Cerebellar cortex (tissue), 1 donor: ENCODE results near the gene NCBP3.
"Not testable (repeated sequence)": the region's sequence is repeated elsewhere in the genome, so short reads cannot be mapped to it uniquely, and the experiment has no call there.

ENCODE experiments used
- DNase-seq: peaks from one replicate; pipeline ENCODE4 v3.0.0-alpha.2; 2015; ENCODE audit warnings: low spot score

The NCBP3 gene

GRCh38 chr17:3880983-3881382 lies 34.9 kb upstream of the NCBP3 start:
- DNase-seq, result no peak

GRCh38 chr17:3879591-3880417 lies 33.8 kb upstream of the NCBP3 start:
- DNase-seq, result no peak

DNA sequence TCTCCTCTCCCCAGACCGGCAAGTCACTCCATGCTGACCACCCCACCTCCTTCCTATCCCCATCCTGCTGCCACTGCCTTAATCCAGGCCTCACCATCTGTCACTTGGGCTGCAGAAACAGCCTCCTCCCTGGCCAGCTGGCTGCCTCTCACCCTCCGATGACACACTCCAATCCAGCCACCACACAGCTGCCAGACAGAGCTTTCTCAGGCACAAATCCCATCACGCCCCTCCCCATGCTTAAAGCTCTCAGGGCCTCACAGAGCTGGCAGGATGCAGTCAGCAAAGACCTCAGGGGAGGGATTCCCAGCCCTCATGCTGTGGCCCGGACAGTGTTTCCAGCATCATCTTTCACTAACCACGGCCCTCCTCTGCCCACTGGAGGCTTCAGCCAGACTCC lies 33.1 kb upstream of the NCBP3 start:
- DNase-seq, result peak; percentile 57

GRCh38 chr17:3877220-3877619 lies 31.2 kb upstream of the NCBP3 start:
- no peak for DNase-seq

DNA sequence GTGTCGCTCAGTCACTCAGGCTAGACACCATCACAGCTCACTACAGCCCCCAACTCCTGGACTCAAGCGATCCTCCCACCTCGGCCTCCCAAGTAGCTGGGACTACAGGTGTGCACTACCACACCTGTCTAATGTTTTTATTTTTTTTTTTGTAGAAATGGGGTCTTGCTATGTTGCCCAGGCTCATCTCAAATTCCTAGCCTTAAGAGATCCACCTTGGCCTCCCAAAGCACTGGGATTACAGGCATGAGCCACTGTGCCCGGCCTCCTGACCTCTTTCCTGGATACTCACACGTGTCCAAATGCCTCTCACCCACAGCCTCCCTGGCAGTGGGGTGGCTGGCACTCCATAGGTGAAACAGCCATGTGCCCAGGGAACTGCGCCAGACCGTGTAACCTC lies 29.3 kb upstream of the NCBP3 start:
- no peak for DNase-seq

DNA sequence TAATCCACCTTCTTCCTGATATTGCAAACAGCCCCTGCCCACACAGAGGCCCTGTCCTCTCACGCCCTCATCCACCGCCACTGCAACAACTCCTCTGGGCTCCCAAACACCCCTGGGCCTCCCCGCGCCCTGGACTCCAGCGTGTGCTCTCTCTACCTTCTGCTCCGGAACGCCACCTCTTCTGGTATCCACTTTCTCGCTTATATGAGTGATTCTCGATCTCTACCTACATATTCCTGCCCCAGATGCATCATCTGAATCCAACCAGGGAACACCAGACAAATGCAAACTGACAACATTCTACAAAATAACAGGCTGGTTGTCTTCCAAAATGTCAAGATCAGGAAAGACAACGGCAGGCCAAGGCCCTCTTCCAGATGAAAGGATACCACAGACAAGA lies 27.8 kb upstream of the NCBP3 start:
- no peak for DNase-seq

DNA sequence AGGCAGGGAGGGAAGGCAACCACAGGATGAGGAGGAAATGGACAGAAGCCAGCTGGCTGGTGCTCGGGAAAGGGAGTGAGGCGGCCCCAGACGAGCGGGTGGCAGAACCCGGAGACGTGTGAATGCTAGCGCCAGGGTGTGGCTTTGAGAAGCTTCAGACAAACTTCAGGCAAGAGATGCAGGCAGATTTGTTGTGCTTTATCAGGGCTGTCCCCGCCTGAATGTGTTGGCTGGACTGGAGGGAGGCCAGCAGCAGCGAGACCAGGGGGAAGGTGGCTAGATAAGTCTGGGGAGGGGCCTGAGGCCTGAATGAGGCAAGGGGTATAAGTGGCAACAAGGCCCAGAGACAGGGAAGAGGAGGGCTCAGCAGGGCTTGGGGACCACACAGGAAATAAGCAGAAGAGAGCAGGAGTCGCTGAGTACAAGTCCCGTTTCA lies 24.8 kb upstream of the NCBP3 start:
- DNase-seq, result no peak

DNA sequence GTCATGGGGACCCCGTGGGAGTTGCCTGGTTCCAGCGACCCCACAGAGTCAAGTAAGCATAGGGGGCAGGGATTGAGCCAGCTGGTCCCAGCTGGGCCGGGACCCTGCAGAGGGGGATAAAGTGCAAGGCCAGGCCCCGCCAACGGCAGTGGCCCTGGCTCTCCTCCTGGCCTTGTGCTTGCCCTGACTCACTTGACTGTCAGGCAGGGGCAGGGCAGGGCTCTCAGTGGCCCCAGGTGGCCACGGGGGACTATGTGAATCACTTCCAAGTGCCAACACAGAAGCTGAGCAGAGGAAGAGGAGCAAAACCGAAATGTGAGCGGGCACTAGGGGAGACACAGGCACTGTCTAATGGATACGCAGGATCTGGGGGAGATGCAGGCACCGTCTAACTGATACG lies 21.6 kb upstream of the NCBP3 start:
- no peak for DNase-seq

- DNase-seq, result no peak
Measured at GRCh38 chr17:3867106-3867505, 21.1 kb upstream of the NCBP3 start.

GRCh38 chr17:3866276-3866675 lies 20.2 kb upstream of the NCBP3 start:
- peak; percentile 27 for DNase-seq

DNA sequence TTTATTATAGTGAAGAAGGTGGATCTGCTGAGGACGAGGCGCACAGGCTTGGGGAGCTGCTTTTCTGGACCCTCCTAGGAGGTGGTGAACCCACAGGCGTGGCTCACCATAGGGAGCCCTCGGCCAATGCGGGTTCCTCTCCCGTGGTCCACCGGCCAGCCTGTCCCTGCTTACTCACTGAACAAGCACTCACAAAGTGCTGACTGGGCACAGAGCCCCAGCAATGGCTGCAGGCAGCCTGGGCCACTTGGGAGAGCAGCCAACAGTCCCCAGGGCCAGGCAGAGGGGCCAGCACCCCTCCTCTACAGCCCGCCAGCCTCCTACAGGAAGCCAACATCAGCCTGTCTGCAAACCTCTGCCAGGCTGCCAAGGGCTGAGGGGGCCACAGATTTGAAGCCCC lies 19.1 kb upstream of the NCBP3 start:
- DNase-seq, result no peak

DNA sequence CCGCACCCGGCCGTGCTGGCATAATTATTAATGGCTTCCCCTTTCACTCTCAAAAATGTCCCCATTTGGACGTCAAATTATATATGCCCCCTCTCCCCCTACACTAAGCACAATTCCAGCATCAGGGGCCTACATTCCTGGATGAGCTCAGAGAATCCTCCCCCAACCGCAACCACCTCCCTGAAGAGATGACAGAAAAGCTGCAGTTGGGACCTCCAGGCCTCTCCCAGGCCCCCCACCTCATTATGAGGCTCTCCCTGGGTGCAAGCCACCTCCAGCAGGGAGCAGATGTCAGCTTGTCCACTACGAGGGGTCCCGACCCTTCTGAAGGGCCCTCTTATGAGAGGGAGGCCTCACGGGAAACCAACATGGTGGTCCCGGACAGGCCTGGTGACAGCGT lies 18.5 kb upstream of the NCBP3 start:
- no peak for DNase-seq

DNA sequence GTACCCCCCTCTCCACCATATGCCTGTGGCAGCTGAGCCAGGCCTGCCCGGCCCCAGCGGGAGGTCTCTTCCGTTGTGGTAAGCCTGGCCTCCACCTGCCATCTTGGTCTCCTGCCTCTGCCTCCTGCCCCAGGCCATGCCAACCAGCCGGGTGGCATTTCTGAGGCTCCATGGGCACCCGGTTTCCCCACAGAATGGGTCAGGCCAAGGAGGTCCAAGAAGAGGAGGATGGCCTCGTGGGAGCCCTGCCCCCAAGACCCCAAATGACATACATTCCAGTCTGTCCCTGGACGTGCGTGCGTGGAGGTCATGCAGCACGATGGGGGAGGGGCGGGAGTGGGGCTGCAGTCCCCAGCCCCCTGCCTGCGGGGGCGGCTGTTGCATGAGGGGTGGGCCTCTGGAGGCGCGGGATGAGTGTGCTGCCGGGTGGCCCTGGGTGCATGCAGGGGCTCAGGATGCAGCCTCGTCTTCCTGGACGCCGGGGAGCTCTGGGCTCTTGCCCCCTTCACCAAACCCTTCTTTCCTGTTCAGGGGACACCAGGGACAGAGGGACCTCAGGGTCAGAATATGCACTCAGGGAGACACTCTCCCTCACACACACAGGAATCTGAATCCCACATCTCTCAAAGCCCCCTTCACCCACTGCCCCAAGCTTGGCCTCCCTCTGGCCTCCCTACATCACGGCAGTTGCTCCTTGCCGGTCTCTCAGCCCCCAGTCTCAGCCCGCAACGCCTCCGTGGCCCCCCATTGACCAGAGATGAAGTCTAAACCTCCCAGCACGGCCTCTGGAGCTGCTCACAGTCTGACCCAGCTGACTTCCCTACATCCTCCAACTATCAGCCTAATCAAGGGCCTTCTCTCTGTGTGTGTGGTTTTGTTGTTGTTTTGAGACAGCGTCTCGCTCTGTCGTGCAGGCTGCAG lies 16.0 kb upstream of the NCBP3 start:
- DNase-seq, result no peak

DNA sequence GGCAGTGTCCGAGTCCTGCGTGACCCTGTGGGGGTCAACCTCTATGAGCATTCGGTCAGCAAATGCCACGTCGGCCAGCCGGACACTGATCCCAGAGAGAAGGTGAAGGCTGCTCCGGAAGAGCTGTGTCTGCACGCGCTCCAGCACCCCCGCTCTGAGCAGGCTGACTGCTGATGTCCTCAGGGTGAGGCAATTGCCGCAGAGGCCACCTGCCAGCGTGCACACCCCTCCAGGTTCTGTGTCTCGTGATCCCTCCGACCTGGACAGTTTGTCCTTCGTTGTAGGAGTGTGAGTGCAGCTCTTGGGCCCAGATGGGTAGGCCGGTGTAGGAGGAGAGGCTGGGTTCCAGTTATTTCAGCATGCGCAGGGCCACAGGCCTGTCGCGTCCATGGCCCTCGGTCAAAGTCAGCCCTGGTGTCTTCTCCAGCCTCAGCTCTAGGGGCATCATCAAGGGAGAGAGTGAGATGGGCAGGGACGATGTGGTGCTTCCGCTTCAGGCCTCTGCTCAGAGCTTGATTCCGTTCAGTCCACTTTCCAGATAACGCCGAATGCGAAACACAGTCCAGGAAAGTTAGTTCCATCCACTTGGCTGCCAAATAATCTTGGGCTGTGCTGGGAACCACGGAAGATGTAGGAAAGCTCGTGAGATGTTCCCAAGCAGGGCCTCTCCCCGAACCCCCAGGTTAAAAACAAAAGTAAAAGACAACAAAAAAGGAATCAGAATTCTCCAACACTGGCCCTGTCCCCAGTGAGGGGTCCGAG lies 15.1 kb upstream of the NCBP3 start:
- no peak for DNase-seq

DNA sequence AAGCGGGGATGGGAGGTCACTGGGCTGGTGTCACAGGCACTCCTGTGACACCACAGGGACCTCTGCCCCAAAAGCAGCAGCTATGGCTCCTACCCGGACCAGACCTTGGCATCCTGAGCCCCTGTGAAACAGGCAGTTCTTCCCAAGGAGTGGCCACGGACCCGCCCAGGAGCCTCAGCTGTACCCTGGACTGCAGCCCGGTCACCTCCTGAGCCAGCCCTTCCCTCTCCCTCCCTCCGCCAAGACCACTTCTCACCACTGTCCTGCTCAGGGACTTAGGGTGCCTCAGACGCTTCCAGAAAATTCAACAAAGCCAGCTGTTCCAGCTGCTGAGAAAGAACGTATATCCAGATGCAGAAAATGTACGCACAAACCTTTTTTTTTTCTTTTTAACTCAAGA lies 13.9 kb upstream of the NCBP3 start:
- no peak for DNase-seq

DNA sequence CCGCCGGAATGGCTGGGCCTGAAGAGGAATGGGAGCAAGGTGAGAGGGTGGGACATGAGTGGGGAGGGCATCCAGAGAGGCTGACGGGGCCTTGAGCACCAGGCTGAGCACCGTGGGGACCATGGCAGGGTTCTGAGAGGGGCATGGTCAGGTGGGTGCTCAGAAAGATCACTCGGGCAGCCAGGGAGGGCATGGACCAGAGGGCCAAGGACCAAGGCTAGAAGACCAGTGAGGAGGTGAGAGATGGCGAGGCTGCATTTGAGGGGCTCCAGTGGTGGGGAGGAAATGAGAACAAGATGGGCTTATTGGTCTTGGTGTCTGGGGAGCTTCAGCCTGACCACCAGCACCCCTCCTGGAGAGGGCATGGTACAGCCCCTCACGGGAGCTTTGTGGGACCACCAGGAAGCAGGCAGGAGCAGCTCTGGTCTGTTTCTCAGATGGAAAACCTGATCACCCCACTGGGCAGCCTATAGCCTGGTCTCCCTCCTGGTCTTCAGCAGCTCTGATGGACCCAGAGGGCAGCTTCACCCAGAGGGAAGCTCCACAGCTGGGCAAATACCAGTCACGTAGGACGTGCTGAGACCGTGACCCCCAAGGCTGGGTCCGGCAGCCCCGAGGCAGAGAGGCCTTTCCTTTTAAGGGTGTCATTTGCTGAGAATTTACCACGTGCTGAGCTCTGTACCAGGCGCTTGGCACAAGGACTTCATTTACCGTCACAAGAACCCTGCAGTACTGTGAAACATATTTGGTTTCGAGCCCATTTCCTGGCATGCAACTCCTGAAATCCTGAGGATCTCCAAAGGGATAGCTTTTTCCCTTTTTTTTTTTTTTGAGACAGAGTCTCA lies 11.4 kb upstream of the NCBP3 start:
- no peak for DNase-seq

- DNase-seq, result not testable (repeated sequence)
Measured at GRCh38 chr17:3854204-3854603, 8.2 kb upstream of the NCBP3 start.

DNA sequence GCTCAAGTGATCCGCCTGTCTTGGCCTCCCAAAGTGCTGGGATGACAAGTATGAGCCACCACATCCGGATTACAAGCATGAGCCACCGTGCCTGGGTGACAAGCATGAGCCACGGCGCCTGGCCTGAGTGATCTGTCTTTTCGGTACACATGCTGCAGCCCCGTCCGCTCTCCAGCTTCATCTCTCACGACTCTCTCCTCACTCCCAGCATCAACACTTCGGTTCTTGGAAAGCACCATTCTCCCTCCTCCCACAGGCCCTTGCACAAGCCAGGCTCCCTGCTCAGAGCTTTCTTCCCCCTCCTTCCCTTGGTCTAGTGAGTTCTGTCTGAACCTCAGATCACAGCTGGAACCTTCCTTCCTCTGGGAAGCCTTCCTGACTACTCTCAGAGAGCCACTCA lies 6.5 kb upstream of the NCBP3 start:
- DNase-seq, result no peak

DNA sequence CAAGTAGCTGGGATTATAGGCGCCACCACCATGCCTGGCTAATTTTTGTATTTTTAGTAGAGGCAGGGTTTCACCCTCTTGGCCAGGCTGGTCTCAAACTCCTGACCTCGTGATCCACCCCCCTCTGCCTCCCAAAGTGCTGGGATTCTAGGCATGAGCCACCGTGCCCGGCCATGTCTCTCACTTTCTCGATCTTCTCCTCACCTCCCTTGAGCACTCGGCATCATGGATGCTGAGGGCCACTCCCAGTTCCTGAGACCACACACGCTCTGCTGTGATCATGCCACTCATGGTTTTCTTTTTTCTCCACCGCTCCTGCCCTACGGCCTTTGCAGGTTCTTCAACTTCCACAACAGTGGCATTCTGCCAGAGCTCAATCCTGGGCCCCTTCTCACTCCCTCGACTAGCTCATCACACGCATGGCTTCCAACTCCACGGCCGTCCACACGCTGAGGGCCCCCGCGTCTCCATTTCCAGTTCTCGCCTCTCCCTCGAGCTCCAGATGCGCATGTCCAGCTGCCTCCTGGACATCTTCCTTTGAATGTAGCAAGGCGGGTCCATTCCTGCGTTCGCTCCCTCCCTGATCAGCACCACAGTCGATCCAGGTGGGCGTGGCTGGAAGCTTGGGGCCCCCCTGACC lies 5.5 kb upstream of the NCBP3 start:
- no peak for DNase-seq

GRCh38 chr17:3848229-3848835 lies 2.3 kb upstream of the NCBP3 start:
- no peak for DNase-seq
